Neural crest cell (in vitro differentiated cells): Measurements from ENCODE around the gene CST11. TPM values are rescaled to one million over a fixed set of nuclear protein-coding genes. Genes with fewer than 3 reads are reported as not detected.

Experiments
- DNase-seq: peaks from one replicate; pipeline ENCODE4 v3.0.0; 2021; ENCODE audit warnings: low read depth, mixed read lengths, low spot score
- H3K27ac Mint-ChIP-seq: one replicate; pipeline ENCODE4 v1.8.0; 2021; ENCODE audit warnings: mild to moderate bottlenecking, mixed read lengths; ENCODE audit not compliant: unreplicated experiment
- H3K27me3 Mint-ChIP-seq: 2 replicates; pipeline ENCODE4 v1.8.0; 2021; ENCODE audit warnings: low read depth, mild to moderate bottlenecking, mixed read lengths
- H3K36me3 Mint-ChIP-seq: 2 replicates; pipeline ENCODE4 v1.8.0; 2021; ENCODE audit warnings: low read depth, mild to moderate bottlenecking, mixed read lengths
- H3K4me1 Mint-ChIP-seq: 2 replicates; pipeline ENCODE4 v1.8.0; 2021; ENCODE audit warnings: mixed read lengths
- H3K4me3 Mint-ChIP-seq: one replicate; pipeline ENCODE4 v1.8.0; 2021; ENCODE audit warnings: mild to moderate bottlenecking, mixed read lengths
- H3K9me3 Mint-ChIP-seq: 2 replicates; pipeline ENCODE4 v1.8.0; 2021; ENCODE audit warnings: mixed read lengths
- CTCF ChIP-seq: fragments of 200-600 bp; sonication (generic); conservative IDR thresholded peaks from 2 replicates; pipeline ENCODE4 v1.5.0; 2021; ENCODE audit warnings: antibody characterized with exemption, mild to moderate bottlenecking
- total RNA-seq: library from RNA; stranded (reverse); gene quantifications from 2 replicates; pipeline ENCODE4 v1.2.1, GENCODE V29; 2021

Gene CST11
- total RNA-seq, 1 donor from 2014 or later = not detected

- H3K36me3 Mint-ChIP-seq = no peaks in the 10 kb centered on the region
- TF ChIP-seq CTCF = no peak
- DNase-seq = no peak
- H3K9me3 Mint-ChIP-seq = no peaks in the 10 kb centered on the region
- no peak overlapping the region for H3K4me3 Mint-ChIP-seq
- H3K27ac Mint-ChIP-seq = no peak overlapping the region
- H3K4me1 Mint-ChIP-seq = peaks cover 3% of the 10 kb centered on the region
- H3K27me3 Mint-ChIP-seq = peaks cover 3% of the 10 kb centered on the region
These were observed 1.2 kb upstream of the CST11 start for GRCh38 chr20:23453549-23454543.

GRCh38 chr20:23451956-23452487 lies 654 bp downstream of the CST11 start:
- Mint-ChIP-seq H3K27me3 (peaks cover 3% of the 10 kb centered on the region), H3K27ac (no peak overlapping the region), H3K9me3 (no peaks in the 10 kb centered on the region), H3K4me1 (peaks cover 3% of the 10 kb centered on the region), H3K36me3 (no peaks in the 10 kb centered on the region), H3K4me3 (no peak overlapping the region)
- no peak for DNase-seq
- TF ChIP-seq CTCF = no peak

- Mint-ChIP-seq H3K27me3 (peaks cover 3% of the 10 kb centered on the region), H3K27ac (peak overlapping the region; percentile 51), H3K36me3 (no peaks in the 10 kb centered on the region), H3K9me3 (no peaks in the 10 kb centered on the region), H3K4me3 (no peak overlapping the region), H3K4me1 (peaks cover 9% of the 10 kb centered on the region)
- DNase-seq = no peak
- no peak for TF ChIP-seq CTCF
These were observed 1.8 kb downstream of the CST11 start for GRCh38 chr20:23450877-23451276.

- Mint-ChIP-seq H3K27ac (no peak overlapping the region), H3K4me3 (no peak overlapping the region), H3K9me3 (no peaks in the 10 kb centered on the region), H3K27me3 (peaks cover 10% of the 10 kb centered on the region), H3K36me3 (no peaks in the 10 kb centered on the region), H3K4me1 (peaks cover 9% of the 10 kb centered on the region)
- DNase-seq = no peak
- TF ChIP-seq CTCF = no peak
These were observed 3.3 kb downstream of the CST11 start for GRCh38 chr20:23449421-23449820.

GRCh38 chr20:23448167-23448566 lies 4.5 kb downstream of the CST11 start:
- TF ChIP-seq CTCF = no peak
- Mint-ChIP-seq H3K4me1 (peaks cover 9% of the 10 kb centered on the region), H3K4me3 (no peak overlapping the region), H3K36me3 (no peaks in the 10 kb centered on the region), H3K27me3 (peaks cover 10% of the 10 kb centered on the region), H3K27ac (no peak overlapping the region), H3K9me3 (no peaks in the 10 kb centered on the region)
- no peak for DNase-seq
